Measurements from ENCODE around the gene IL11. TPM values are rescaled to one million over a fixed set of nuclear protein-coding genes. Genes with fewer than 3 reads are reported as not detected.

Gene IL11
- total RNA-seq, 1 donor from 2014 or later: 10.0 TPM

DNA sequence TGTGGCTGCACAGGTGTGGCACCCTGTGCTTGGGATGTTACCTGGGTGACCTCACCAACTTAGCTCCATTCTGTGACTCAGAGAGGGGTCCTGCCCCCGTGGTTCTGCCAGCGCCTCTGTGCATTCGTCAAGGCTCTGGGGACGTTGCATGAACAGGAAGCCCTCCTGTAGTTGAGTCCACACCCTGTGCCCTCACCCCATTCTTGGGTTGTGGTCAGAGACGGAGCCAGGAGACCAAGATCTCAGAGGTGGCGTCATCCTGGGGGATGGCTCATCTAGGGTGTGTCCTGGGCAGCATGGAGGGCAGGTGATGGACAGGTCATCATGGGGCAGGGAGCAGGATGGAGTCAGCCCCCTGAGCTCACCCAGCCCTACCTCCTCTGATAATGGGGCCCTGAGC, 18.2 kb downstream of the IL11 start:
- Mint-ChIP-seq H3K9me3 (no peaks in the 10 kb centered on the region), H3K27ac (no peak overlapping the region), H3K36me3 (no peaks in the 10 kb centered on the region), H3K4me3 (no peak overlapping the region), H3K27me3 (ENCODE audit: low read depth) (peaks cover 55% of the 10 kb centered on the region), H3K4me1 (peaks cover 31% of the 10 kb centered on the region)
- DNase-seq (ENCODE audit: low spot score in 2 of 2, unreplicated experiment in 2 of 2): no peak
- TF ChIP-seq, protein P1, sequence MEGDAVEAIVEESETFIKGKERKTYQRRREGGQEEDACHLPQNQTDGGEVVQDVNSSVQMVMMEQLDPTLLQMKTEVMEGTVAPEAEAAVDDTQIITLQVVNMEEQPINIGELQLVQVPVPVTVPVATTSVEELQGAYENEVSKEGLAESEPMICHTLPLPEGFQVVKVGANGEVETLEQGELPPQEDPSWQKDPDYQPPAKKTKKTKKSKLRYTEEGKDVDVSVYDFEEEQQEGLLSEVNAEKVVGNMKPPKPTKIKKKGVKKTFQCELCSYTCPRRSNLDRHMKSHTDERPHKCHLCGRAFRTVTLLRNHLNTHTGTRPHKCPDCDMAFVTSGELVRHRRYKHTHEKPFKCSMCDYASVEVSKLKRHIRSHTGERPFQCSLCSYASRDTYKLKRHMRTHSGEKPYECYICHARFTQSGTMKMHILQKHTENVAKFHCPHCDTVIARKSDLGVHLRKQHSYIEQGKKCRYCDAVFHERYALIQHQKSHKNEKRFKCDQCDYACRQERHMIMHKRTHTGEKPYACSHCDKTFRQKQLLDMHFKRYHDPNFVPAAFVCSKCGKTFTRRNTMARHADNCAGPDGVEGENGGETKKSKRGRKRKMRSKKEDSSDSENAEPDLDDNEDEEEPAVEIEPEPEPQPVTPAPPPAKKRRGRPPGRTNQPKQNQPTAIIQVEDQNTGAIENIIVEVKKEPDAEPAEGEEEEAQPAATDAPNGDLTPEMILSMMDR (IDR thresholded peaks at IDR 0.05; ENCODE audit: unreplicated experiment): no peak

DNA sequence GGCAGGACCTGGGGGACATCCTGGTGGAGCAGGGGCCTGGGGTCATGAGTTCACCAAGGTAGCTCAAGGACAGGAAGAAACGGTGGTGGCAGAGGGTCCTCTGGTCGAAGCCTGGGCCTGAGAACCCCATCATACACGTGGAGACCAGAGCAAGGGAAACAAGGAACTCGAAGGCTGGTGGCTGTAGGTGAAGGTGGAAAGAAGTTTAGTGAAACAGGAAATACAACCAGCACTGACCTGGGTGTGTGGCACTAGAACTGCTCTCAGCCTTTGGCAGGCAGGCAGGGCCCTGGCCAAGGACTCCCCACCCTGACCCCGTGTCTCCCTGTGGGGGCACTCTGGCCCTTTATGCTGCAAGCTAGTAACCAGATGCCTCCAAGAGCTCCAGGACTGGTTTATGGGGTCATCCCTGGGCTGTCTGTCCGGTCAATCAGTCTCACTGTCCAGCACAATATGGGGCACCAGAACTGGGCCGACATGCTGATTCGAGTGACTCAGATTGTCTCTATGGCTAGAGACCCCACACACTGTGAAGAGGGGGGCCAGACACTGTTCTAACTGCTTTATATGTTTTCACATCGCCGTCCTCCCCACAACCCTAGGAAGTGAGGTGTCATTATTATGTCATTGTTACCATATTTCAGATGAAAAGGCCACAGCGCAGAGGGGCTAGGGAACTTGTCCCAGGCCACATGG, 19.5 kb downstream of the IL11 start:
- Mint-ChIP-seq H3K4me3 (no peak overlapping the region), H3K27ac (no peak overlapping the region), H3K9me3 (no peaks in the 10 kb centered on the region), H3K4me1 (peaks cover 31% of the 10 kb centered on the region), H3K36me3 (no peaks in the 10 kb centered on the region), H3K27me3 (ENCODE audit: low read depth) (peaks cover 42% of the 10 kb centered on the region)
- DNase-seq (ENCODE audit: low spot score in 2 of 2, unreplicated experiment in 2 of 2): no peak
- TF ChIP-seq, protein P1 (IDR thresholded peaks at IDR 0.05; ENCODE audit: unreplicated experiment): no peak

DNA sequence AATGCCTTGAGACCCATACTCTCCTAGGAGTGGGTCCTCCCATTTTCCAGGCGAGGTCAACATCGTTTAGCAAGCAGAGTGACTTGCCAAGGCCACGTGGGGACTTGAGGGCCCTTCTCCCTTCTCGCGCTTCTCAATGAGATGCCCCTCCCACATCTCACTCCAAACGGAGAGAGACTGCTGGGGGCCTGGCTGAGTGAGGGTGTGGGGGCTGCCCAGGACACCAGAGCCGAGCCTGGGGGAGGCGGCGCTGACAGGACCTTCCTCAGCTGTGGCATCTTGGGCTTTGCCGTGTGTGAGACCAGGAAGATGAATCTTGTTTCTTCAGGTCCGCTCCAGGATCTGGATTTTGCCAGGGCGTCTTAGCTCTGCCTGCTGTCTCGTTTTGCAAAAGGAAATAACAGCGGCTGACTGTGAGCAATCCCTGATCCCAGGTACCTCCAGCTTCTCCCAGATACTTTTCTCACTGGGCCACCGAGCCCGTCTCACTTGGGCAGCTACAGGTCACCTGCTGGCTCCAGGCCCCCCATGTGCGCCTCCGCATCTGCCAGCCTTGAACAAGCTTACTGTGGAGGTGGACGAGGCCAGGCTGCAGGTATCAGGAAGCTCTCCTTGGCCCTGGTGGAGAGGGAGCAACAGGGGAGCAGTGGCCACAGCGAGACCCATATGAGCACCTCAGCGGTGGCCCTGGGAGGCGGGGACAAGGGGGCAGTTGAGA, 21.8 kb downstream of the IL11 start:
- Mint-ChIP-seq H3K27me3 (ENCODE audit: low read depth) (peaks cover 27% of the 10 kb centered on the region), H3K27ac (peak overlapping the region; percentile 36), H3K9me3 (no peaks in the 10 kb centered on the region), H3K4me3 (no peak overlapping the region), H3K36me3 (peaks cover 10% of the 10 kb centered on the region), H3K4me1 (peaks cover 34% of the 10 kb centered on the region)
- TF ChIP-seq, protein P1 (IDR thresholded peaks at IDR 0.05; ENCODE audit: unreplicated experiment): no peak
- no peak for DNase-seq (ENCODE audit: low spot score in 2 of 2, unreplicated experiment in 2 of 2)

DNA sequence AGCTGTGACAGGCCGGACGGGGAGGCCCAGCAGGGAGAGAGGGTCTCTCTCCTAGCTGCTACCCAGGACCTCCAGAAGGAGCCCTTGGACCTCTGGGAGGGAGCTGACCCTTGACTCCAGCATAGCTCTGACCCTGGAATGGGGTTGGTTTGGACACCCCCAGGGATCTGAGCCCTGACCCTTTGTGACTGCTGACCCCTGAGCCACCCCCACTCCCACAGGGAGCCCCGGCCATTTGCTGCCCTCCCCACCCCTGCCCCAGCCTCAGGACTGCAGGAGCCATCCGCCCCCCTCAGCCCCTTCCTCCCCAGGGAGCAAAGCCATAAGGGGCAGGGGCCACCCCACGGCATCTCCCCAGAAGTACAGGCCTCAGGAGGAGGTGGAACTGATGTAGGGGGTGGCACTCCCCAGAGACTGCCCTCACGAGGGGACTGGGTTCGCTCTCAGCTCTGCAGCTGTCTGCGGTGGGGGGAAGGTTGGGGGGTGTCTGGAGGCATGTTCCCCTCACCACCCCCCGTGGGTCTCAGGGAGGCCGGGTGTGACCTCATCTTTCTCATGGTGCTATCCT, 22.7 kb downstream of the IL11 start:
- Mint-ChIP-seq H3K27ac (peak overlapping the region; percentile 7), H3K36me3 (peaks cover 17% of the 10 kb centered on the region), H3K27me3 (ENCODE audit: low read depth) (peaks cover 17% of the 10 kb centered on the region), H3K9me3 (no peaks in the 10 kb centered on the region), H3K4me3 (no peak overlapping the region), H3K4me1 (peaks cover 24% of the 10 kb centered on the region)
- no peak for DNase-seq (ENCODE audit: low spot score in 2 of 2, unreplicated experiment in 2 of 2)
- TF ChIP-seq, protein P1 (IDR thresholded peaks at IDR 0.05; ENCODE audit: unreplicated experiment): no peak

DNA sequence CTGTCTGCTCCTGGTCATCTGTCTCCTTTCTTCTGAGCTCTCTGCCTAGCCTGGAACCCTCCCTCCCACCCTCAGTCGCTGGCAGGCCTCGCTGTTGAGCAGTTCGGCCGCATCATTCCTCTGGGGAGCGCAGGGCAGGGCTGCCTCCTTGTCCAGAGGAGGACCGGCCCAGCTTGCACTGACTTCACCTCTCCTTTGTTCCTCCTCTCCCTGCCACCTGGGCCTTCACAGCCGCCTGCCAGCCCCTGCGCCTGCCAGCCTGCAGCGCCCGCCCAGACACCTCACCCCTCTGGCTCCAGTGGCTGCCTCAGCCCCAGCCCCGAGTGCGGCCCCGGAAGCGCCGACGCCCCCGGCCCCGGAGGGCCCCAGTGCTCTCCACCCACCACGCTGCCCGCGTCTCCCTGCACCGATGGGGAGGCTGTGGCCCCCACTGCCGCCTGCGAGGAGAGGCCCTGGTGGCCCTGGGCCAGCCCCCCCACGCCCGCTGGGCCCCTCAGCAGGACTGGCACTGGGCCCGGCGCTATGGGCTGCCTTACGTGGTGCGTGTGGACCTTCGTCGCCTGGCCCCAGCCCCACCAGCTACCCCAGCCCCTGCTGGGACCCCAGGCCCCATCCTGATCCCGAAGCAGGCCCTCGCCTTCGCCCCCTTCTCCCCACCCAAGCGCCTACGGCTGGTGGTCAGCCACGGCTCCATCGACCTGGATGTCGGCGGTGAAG, 23.4 kb downstream of the IL11 start:
- H3K36me3 Mint-ChIP-seq: peaks cover 19% of the 10 kb centered on the region
- no peak overlapping the region for H3K27ac Mint-ChIP-seq
- peaks cover 23% of the 10 kb centered on the region for H3K4me1 Mint-ChIP-seq
- TF ChIP-seq, protein P1 (IDR thresholded peaks at IDR 0.05; ENCODE audit: unreplicated experiment): no peak
- no peaks in the 10 kb centered on the region for H3K9me3 Mint-ChIP-seq
- DNase-seq (ENCODE audit: low spot score in 2 of 2, unreplicated experiment in 2 of 2): no peak
- peaks cover 11% of the 10 kb centered on the region for H3K27me3 Mint-ChIP-seq (ENCODE audit: low read depth)
- no peak overlapping the region for H3K4me3 Mint-ChIP-seq
